GM12878 (cell line): ENCODE results near the gene BTBD6. TPM values are rescaled to one million over a fixed set of nuclear protein-coding genes. Genes with fewer than 3 reads are reported as not detected.

Source experiments
- ATAC-seq: fragments of 200-7000 bp; cut with Tn5 transposase; 3 replicates; pipeline ENCODE4 v1.9.1; 2020; ENCODE audit warnings: mild to moderate bottlenecking, moderate library complexity
- BruUV-seq: library from RNA; stranded (reverse); fragments of 400-500 nt; replicated peaks from 2 replicates; lab custom pipeline; 2021; lab: Mats Ljungman, UMichigan
- CTCF ChIA-PET: fragments of 300-600 bp; sonication (Branson Sonifier 250); formaldehyde crosslinking; extraction: SDS; loops from one replicate; lab custom pipeline; 2021; ENCODE audit warnings: inconsistent platforms; lab: Yijun Ruan, JAX
- POLR2A ChIA-PET: fragments of 350-600 bp; formaldehyde crosslinking; extraction: SDS; loops from one replicate; lab custom pipeline; 2021; ENCODE audit warnings: inconsistent platforms; lab: Charles Lee
- RAD21 ChIA-PET: fragments of 300-600 bp; sonication (Branson Sonifier 250); formaldehyde crosslinking; loops from one replicate; lab custom pipeline; 2023; ENCODE audit warnings: antibody characterized with exemption; ENCODE audit not compliant: unreplicated experiment; lab: Charles Lee
- SMC1A ChIA-PET: fragments of 300-600 bp; sonication (Branson Sonifier 250); formaldehyde crosslinking; loops from one replicate; lab custom pipeline; 2023; ENCODE audit not compliant: unreplicated experiment, uncharacterized antibody; lab: Charles Lee
- DNase-seq: peaks from one replicate; pipeline ENCODE4 v3.0.0-alpha.2; 2011; ENCODE audit warnings: low read depth, low spot score
- FAIRE-seq: peaks from 3 replicates; lab custom pipeline; 2011; peaks lifted over from hg19 to GRCh38; lab: Jason Lieb, UNC
- H2AFZ ChIP-seq: 2 replicates; pipeline ENCODE4 v1.6.0; 2011; ENCODE audit warnings: low read depth, low read length, control low read depth; ENCODE audit not compliant: control insufficient read depth
- H3K27ac ChIP-seq: 2 replicates; pipeline ENCODE4 v1.5.1; 2011; ENCODE audit warnings: control low read depth; ENCODE audit not compliant: control insufficient read depth, insufficient read depth
- H3K27me3 ChIP-seq, 2 experiments: replicated peaks in 1 of 2; 2 replicates each; pipeline versions ENCODE4 v1.6.0 to v1.6.1; 2011; ENCODE audit warnings: low read length in 1 of 2; ENCODE audit not compliant: control insufficient read depth in 2 of 2, insufficient read depth in 2 of 2
- H3K36me3 ChIP-seq, 2 experiments: 2 replicates each; pipeline ENCODE4 v1.5.1; 2011; ENCODE audit warnings: low read length in 1 of 2; ENCODE audit not compliant: control insufficient read depth in 2 of 2, insufficient read depth in 2 of 2
- H3K4me1 ChIP-seq: 2 replicates; pipeline ENCODE4 v1.6.1; 2011; ENCODE audit warnings: mild to moderate bottlenecking, low read length, moderate library complexity, mixed read lengths; ENCODE audit not compliant: control insufficient read depth, insufficient read depth
- H3K4me2 ChIP-seq: 2 replicates; pipeline ENCODE4 v1.6.0; 2011; ENCODE audit warnings: control low read depth; ENCODE audit not compliant: control insufficient read depth, insufficient read depth
- H3K4me3 ChIP-seq: fragments of 200-600 bp; sonication (generic); 2 replicates; pipeline ENCODE4 v1.5.1; 2016
- H3K79me2 ChIP-seq: 2 replicates; pipeline ENCODE4 v1.6.0; 2011; ENCODE audit warnings: low read length; ENCODE audit not compliant: control insufficient read depth, insufficient read depth
- H3K9ac ChIP-seq: 2 replicates; pipeline ENCODE4 v1.8.0; 2011; ENCODE audit warnings: low read length, control low read depth, mixed read lengths; ENCODE audit not compliant: control insufficient read depth, insufficient read depth
- H3K9me3 ChIP-seq: replicated peaks from 3 replicates; pipeline ENCODE4 v1.5.1; 2011; ENCODE audit warnings: mild to moderate bottlenecking, low read length; ENCODE audit not compliant: control insufficient read depth, insufficient read depth
- H4K20me1 ChIP-seq: 2 replicates; pipeline ENCODE4 v1.6.0; 2011; ENCODE audit not compliant: control insufficient read depth, insufficient read depth
- EP300 ChIP-seq, 2 experiments: fragments of 150-350 bp in 1 of 2; IDR thresholded peaks; 2 replicates each; pipeline ENCODE4 v1.6.1; 2011 to 2012; ENCODE audit warnings: low read depth in 2 of 2, low read length in 2 of 2, borderline replicate concordance in 1 of 2, improper control_type of control experiment in 1 of 2, inconsistent platforms in 1 of 2; ENCODE audit not compliant: control insufficient read depth in 1 of 2
- ETV6 ChIP-seq, 2 experiments: fragments of 450-650 bp in 1 of 2; IDR thresholded peaks in 1 of 2; conservative IDR thresholded peaks in 1 of 2; 2 replicates each; pipeline ENCODE4 v1.6.1; 2014; ENCODE audit warnings: antibody characterized with exemption in 1 of 2, borderline replicate concordance in 1 of 2, low read depth in 1 of 2, mild to moderate bottlenecking in 1 of 2, moderate library complexity in 1 of 2
- KAT2A ChIP-seq: conservative IDR thresholded peaks from 2 replicates; pipeline ENCODE4 v1.6.1; 2011; ENCODE audit warnings: low read depth, low read length; ENCODE audit not compliant: control insufficient read depth
- RAD21 ChIP-seq: IDR thresholded peaks from 2 replicates; pipeline ENCODE4 v1.6.1; 2011; ENCODE audit warnings: mild to moderate bottlenecking, low read depth, low read length, moderate library complexity; ENCODE audit not compliant: insufficient read depth
- RAD51 ChIP-seq: fragments of 450-650 bp; IDR thresholded peaks from 2 replicates; pipeline ENCODE4 v1.6.1; 2016; ENCODE audit warnings: moderate library complexity, mild to moderate bottlenecking, inconsistent platforms
- RBBP5 ChIP-seq: fragments of 200-600 bp; sonication (generic); conservative IDR thresholded peaks from 2 replicates; pipeline ENCODE4 v1.6.1; 2016
- SIN3A ChIP-seq: IDR thresholded peaks from 2 replicates; pipeline ENCODE4 v1.6.1; 2012; ENCODE audit warnings: low read depth, low read length, improper control_type of control experiment
- WGBS: methylation state at CpG from one replicate; pipeline ENCODE4 v1.1.6; 2016; ENCODE audit warnings: low lambda C conversion rate; ENCODE audit not compliant: insufficient replicate concordance, insufficient coverage; ENCODE audit errors: missing lambda C conversion rate; 5-methylcytosine and 5-hydroxymethylcytosine counted together
- in situ Hi-C: fragments of 300-500 bp; cut with MboI; formaldehyde crosslinking; loops from 9 replicates; pipeline ENCODE4 v1.14.3; 2018; ENCODE audit warnings: mixed read lengths
- intact Hi-C: fragments of 100-400 bp; cut with micrococcal nuclease; formaldehyde crosslinking; loops from one replicate; pipeline ENCODE4 v1.14.2; 2022; ENCODE audit not compliant: unreplicated experiment
- polyA plus RNA-seq, 11 experiments: library from polyadenylated mRNA; depleted of rRNA in 4 of 11; unstranded in 6 of 11; stranded (reverse) in 5 of 11; fragments of >200 nt; fragmentation: Nextera tagmentation in 4 of 11; fragmentation: Illumina TruSeq in 1 of 11; extraction: Ambion mirVana in 4 of 11; extraction: Trizol in 1 of 11; gene quantifications; 1 replicate in 1 of 11; 2 replicates in 10 of 11; pipeline versions ENCODE4 v1.2.1 to v1.2.3, GENCODE V29; 2011 to 2016; ENCODE audit warnings: inconsistent platforms in 2 of 11, missing spikeins in 2 of 11, low read depth in 1 of 11
- total RNA-seq, 4 experiments: library from RNA; depleted of rRNA in 3 of 4; stranded (reverse); fragments of >200 nt in 3 of 4; fragmentation: Illumina TruSeq in 1 of 4; extraction: Trizol in 1 of 4; gene quantifications; 2 replicates each; pipeline versions ENCODE4 v1.2.1 to v1.2.3, GENCODE V29; 2013 to 2021
- TF ChIP-seq, protein P1 (sequence below): IDR thresholded peaks from 2 replicates; pipeline ENCODE4 v1.6.1; 2011; ENCODE audit warnings: low read depth, mild to moderate bottlenecking, low read length, moderate library complexity, borderline replicate concordance; ENCODE audit errors: extremely low read depth
- TF ChIP-seq, protein P2 (sequence below): fragments of 150-350 bp; IDR thresholded peaks from 2 replicates; pipeline ENCODE4 v1.6.1; 2014; ENCODE audit warnings: mild to moderate bottlenecking, low read depth, low read length
- TF ChIP-seq, protein P3 (sequence below): fragments of 450-650 bp; IDR thresholded peaks from 2 replicates; pipeline ENCODE4 v1.6.1; 2017; ENCODE audit warnings: borderline replicate concordance
- TF ChIP-seq, protein P4 (sequence below): IDR thresholded peaks from 2 replicates; pipeline ENCODE4 v1.6.1; 2012; ENCODE audit warnings: low read length, inconsistent platforms

BTBD6 gene
- total and polyA plus RNA-seq, 10 of the 15 experiments (the other 5 are each of a cell fraction or from before 2014, with no cell fraction given): 1.4 to 36.5 (median 15.8) TPM

DNA sequence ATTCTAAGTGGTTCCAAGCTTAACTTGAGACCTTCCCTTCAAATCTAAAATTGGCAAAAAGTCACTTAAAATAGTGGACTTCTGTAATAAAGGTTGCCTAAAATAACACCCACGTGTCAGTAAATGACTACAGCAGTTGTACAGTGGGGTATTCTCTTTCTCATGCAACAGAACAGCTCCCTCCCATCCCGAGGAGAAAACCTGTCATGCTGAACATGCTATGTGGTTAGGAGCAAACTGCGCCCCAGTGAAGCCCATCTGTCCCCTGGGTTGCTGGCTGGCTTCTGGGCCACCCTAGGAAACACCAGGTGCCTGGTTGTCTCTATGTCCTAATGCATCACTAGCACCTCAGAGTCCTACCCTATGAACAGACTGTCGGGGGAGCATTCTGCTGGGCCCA lies 2.7 kb downstream of the BTBD6 start:
- Histone ChIP-seq H4K20me1 (no peaks in the 10 kb centered on the region; the same call in 1 of the 2 replicates), H3K9ac (no peak overlapping the region), H3K4me1 (peaks cover 22% of the 10 kb centered on the region), H3K27me3 (no peaks in the 10 kb centered on the region), H3K4me2 (peak overlapping the region; percentile 13; the same call in 1 of the 2 replicates), H3K27ac (no peak overlapping the region), H3K79me2 (peaks cover 6% of the 10 kb centered on the region; the same call in 1 of the 2 replicates), H3K9me3 (no peaks in the 10 kb centered on the region), H3K36me3 (peaks cover 9 to 14% of the 10 kb centered on the region in 2 experiments; a peak in 3 of 4 replicates), H2AFZ (no peak overlapping the region), H3K4me3 (no peak overlapping the region)
- WGBS: 32% methylated on average over 4 of the region's 4 CpGs
- ChIA-PET SMC1A (no interaction called here), POLR2A (no interaction called here), RAD21 (no interaction called here), CTCF (no interaction called here)
- TF ChIP-seq EP300 (IDR thresholded peaks at IDR 0.05; ENCODE audit: borderline replicate concordance in 1 of 2, control insufficient read depth in 1 of 2, low read depth in 2 of 2, low read length in 2 of 2) (no peak), RBBP5 (no peak), RAD51 (no peak), SIN3A (no peak), RAD21 (no peak), ETV6 (conservative IDR thresholded peaks at IDR 0.05 in 1 of 2, IDR thresholded peaks at IDR 0.05 in 1 of 2; ENCODE audit: borderline replicate concordance in 1 of 2, low read depth in 1 of 2) (no peak), KAT2A (no peak)
- TF ChIP-seq, protein P1, sequence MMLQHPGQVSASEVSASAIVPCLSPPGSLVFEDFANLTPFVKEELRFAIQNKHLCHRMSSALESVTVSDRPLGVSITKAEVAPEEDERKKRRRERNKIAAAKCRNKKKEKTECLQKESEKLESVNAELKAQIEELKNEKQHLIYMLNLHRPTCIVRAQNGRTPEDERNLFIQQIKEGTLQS: no peak
- TF ChIP-seq, protein P2, sequence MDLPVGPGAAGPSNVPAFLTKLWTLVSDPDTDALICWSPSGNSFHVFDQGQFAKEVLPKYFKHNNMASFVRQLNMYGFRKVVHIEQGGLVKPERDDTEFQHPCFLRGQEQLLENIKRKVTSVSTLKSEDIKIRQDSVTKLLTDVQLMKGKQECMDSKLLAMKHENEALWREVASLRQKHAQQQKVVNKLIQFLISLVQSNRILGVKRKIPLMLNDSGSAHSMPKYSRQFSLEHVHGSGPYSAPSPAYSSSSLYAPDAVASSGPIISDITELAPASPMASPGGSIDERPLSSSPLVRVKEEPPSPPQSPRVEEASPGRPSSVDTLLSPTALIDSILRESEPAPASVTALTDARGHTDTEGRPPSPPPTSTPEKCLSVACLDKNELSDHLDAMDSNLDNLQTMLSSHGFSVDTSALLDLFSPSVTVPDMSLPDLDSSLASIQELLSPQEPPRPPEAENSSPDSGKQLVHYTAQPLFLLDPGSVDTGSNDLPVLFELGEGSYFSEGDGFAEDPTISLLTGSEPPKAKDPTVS: no peak
- TF ChIP-seq, protein P3, sequence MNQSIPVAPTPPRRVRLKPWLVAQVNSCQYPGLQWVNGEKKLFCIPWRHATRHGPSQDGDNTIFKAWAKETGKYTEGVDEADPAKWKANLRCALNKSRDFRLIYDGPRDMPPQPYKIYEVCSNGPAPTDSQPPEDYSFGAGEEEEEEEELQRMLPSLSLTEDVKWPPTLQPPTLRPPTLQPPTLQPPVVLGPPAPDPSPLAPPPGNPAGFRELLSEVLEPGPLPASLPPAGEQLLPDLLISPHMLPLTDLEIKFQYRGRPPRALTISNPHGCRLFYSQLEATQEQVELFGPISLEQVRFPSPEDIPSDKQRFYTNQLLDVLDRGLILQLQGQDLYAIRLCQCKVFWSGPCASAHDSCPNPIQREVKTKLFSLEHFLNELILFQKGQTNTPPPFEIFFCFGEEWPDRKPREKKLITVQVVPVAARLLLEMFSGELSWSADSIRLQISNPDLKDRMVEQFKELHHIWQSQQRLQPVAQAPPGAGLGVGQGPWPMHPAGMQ: no peak
- TF ChIP-seq, protein P4, sequence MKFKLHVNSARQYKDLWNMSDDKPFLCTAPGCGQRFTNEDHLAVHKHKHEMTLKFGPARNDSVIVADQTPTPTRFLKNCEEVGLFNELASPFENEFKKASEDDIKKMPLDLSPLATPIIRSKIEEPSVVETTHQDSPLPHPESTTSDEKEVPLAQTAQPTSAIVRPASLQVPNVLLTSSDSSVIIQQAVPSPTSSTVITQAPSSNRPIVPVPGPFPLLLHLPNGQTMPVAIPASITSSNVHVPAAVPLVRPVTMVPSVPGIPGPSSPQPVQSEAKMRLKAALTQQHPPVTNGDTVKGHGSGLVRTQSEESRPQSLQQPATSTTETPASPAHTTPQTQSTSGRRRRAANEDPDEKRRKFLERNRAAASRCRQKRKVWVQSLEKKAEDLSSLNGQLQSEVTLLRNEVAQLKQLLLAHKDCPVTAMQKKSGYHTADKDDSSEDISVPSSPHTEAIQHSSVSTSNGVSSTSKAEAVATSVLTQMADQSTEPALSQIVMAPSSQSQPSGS: no peak
- in situ Hi-C loops (no loop called here), intact Hi-C loops (no loop called here)
- BruUV-seq: no TSS peak
- DNase-seq (no peak), ATAC-seq (no peak), FAIRE-seq (no peak)
